AG10803 (cell line): ENCODE measurements around the gene CBX7.
A peak's percentile ranks its signal among the peaks of the same experiment; 100 is the strongest.

ENCODE experiments used
- DNase-seq: peaks from one replicate; pipeline ENCODE4 v3.0.0; 2010; ENCODE audit warnings: low read depth
- H3K4me3 ChIP-seq: 2 replicates; pipeline ENCODE4 v1.5.1; 2011; ENCODE audit warnings: mild to moderate bottlenecking, low read length, control low read depth
- CTCF ChIP-seq: conservative IDR thresholded peaks from 2 replicates; pipeline ENCODE4 v1.5.1; 2011; ENCODE audit warnings: mild to moderate bottlenecking, low read length, control low read depth, inconsistent platforms

Gene CBX7

DNA sequence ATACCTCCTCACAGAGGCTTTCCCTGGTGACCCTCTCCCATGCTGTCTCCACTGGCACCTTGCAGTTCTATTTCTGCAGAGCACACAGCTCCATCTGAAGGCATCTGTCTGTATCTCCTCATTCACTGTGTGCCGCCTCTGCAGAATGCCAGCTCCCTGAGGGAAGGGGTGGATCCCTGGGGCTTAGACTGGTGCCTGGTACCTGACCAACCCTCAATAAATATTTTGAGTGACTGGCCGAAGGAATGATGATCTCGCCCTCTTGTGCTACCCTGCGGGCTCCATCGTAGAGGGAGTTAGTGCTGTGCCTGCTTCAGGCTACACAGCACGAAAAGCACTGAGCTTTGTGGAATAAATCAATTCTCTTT lies 1.6 kb downstream of the CBX7 start:
- DNase-seq = no peak

DNA sequence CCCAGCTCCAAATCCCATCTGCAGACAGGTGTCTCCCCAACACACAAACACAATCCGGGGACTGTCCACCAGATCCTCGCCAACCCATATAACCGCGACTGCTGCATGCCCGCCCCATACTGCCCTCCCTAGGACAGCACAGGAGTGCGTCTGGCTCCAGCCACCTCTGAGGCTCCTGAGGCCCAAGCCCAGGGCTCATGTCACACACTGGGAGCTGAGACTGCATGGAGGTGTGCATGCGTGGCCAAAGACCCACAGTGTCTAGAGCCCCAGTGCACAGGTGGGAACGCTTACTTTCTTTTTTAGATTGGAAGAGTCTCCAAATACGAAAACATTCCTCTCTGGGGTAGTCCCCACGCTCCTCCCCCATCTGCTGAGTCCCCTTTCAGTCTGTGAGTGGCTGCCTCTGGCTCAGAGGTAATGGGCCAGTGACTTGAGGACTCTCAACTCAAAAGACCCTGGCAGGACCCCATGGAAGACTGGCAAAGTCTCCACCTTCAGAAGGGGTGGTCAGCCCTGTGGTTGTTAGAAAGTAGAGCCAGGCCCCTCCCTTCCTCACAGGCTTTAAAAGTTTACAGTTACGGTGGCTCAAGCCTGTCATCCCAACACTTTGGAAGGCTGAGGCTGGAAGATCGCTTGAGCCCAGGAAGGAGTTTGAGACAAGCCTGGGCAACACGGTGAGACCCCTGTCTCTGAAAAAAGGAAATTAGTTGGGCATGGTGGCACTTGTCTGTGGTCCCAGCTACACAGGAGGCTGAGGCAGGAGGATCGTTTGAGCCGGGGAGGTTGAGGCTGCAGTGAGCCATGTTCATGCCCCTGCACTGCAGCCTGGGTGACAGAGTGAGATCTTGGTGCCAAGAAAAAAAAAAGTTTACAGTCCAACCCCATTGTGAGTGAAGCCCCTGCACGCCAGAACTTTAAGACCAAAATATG lies 2.3 kb downstream of the CBX7 start:
- DNase-seq = no peak
- TF ChIP-seq CTCF = no peak
- no peak overlapping the region for H3K4me3 ChIP-seq

More for the DNA sequence above, 1.6 kb downstream of the CBX7 start:
- no peak overlapping the region; the same call in 1 of the 2 replicates for H3K4me3 ChIP-seq
- TF ChIP-seq CTCF = no peak

GRCh38 chr22:39148727-39149535 lies 3.5 kb downstream of the CBX7 start:
- no peak for TF ChIP-seq CTCF
- DNase-seq = no peak
- H3K4me3 ChIP-seq = no peak overlapping the region

GRCh38 chr22:39148026-39148726 lies 4.3 kb downstream of the CBX7 start:
- TF ChIP-seq CTCF = no peak
- no peak for DNase-seq
- no peak overlapping the region for H3K4me3 ChIP-seq

- no peak for DNase-seq
- H3K4me3 ChIP-seq = no peak overlapping the region
- TF ChIP-seq CTCF = no peak
These were observed 5.0 kb downstream of the CBX7 start for GRCh38 chr22:39147335-39148025.

GRCh38 chr22:39146256-39147101 lies 6.0 kb downstream of the CBX7 start:
- H3K4me3 ChIP-seq = peak overlapping the region; percentile 58
- no peak for DNase-seq
- no peak for TF ChIP-seq CTCF
